Measurements from ENCODE around the gene JMJD6.
"Not testable (repeated sequence)": the region's sequence is repeated elsewhere in the genome, so short reads cannot be mapped to it uniquely, and the experiment has no call there.

Gene JMJD6

GRCh38 chr17:76716839-76717215 lies 9.6 kb downstream of the JMJD6 start:
- H3K36me3 ChIP-seq (ENCODE audit: control insufficient read depth, insufficient read depth, low read length) = peaks cover 32% of the 10 kb centered on the region
- peaks cover under 1% of the 10 kb centered on the region for H3K27me3 ChIP-seq (ENCODE audit: control insufficient read depth, insufficient read depth, low read length, poor library complexity, severe bottlenecking)
- H3K4me1 ChIP-seq (ENCODE audit: control insufficient read depth, insufficient read depth, low read length) = no peaks in the 10 kb centered on the region
- no peak overlapping the region for H3K27ac ChIP-seq (ENCODE audit: insufficient read depth, low read depth, low read length, poor library complexity, severe bottlenecking)
- 95 to 97% methylated on average over 5 to 6 of the region's 6 CpGs for WGBS, 2 experiments
- H3K9me3 ChIP-seq (ENCODE audit: control insufficient read depth, low read length) = no peaks in the 10 kb centered on the region
- no peak overlapping the region for H3K4me3 ChIP-seq (ENCODE audit: insufficient read depth, low read depth, low read length)

- no peaks in the 10 kb centered on the region for H3K9me3 ChIP-seq (ENCODE audit: control insufficient read depth, low read length)
- no peak overlapping the region for H3K27ac ChIP-seq (ENCODE audit: insufficient read depth, low read depth, low read length, poor library complexity, severe bottlenecking)
- peaks cover 32% of the 10 kb centered on the region for H3K36me3 ChIP-seq (ENCODE audit: control insufficient read depth, insufficient read depth, low read length)
- no peak overlapping the region for H3K4me3 ChIP-seq (ENCODE audit: insufficient read depth, low read depth, low read length)
- WGBS, 2 experiments = 95 to 96% methylated on average over 13 of the region's 13 CpGs
- peaks cover 3% of the 10 kb centered on the region for H3K4me1 ChIP-seq (ENCODE audit: control insufficient read depth, insufficient read depth, low read length)
- H3K27me3 ChIP-seq (ENCODE audit: control insufficient read depth, insufficient read depth, low read length, poor library complexity, severe bottlenecking) = peaks cover 3% of the 10 kb centered on the region
Observed at GRCh38 chr17:76716146-76716838, 10.1 kb downstream of the JMJD6 start.

- WGBS, 2 experiments = 97 to 100% methylated on average over 2 of the region's 2 CpGs
- Histone ChIP-seq H3K27me3 (ENCODE audit: control insufficient read depth, insufficient read depth, low read length, poor library complexity, severe bottlenecking) (peaks cover 3% of the 10 kb centered on the region), H3K9me3 (ENCODE audit: control insufficient read depth, low read length) (no peaks in the 10 kb centered on the region), H3K4me1 (ENCODE audit: control insufficient read depth, insufficient read depth, low read length) (peaks cover 7% of the 10 kb centered on the region), H3K36me3 (ENCODE audit: control insufficient read depth, insufficient read depth, low read length) (peaks cover 29% of the 10 kb centered on the region), H3K4me3 (ENCODE audit: insufficient read depth, low read depth, low read length) (no peak overlapping the region), H3K27ac (ENCODE audit: insufficient read depth, low read depth, low read length, poor library complexity, severe bottlenecking) (no peak overlapping the region)
Observed at GRCh38 chr17:76715496-76715830, 10.9 kb downstream of the JMJD6 start.

- Histone ChIP-seq H3K36me3 (ENCODE audit: control insufficient read depth, insufficient read depth, low read length) (peaks cover 24% of the 10 kb centered on the region), H3K4me3 (ENCODE audit: insufficient read depth, low read depth, low read length) (no peak overlapping the region), H3K27ac (ENCODE audit: insufficient read depth, low read depth, low read length, poor library complexity, severe bottlenecking) (no peak overlapping the region), H3K9me3 (ENCODE audit: control insufficient read depth, low read length) (no peaks in the 10 kb centered on the region), H3K4me1 (ENCODE audit: control insufficient read depth, insufficient read depth, low read length) (peaks cover 8% of the 10 kb centered on the region), H3K27me3 (ENCODE audit: control insufficient read depth, insufficient read depth, low read length, poor library complexity, severe bottlenecking) (peaks cover 8% of the 10 kb centered on the region)
- 38 to 40% methylated on average over 4 of the region's 4 CpGs for WGBS, 2 experiments
Observed at GRCh38 chr17:76714822-76715495, 11.4 kb downstream of the JMJD6 start.

- Histone ChIP-seq H3K36me3 (ENCODE audit: control insufficient read depth, insufficient read depth, low read length) (peaks cover 20% of the 10 kb centered on the region), H3K9me3 (ENCODE audit: control insufficient read depth, low read length) (no peaks in the 10 kb centered on the region), H3K27me3 (ENCODE audit: control insufficient read depth, insufficient read depth, low read length, poor library complexity, severe bottlenecking) (peaks cover 14% of the 10 kb centered on the region), H3K27ac (ENCODE audit: insufficient read depth, low read depth, low read length, poor library complexity, severe bottlenecking) (no peak overlapping the region), H3K4me3 (ENCODE audit: insufficient read depth, low read depth, low read length) (no peak overlapping the region), H3K4me1 (ENCODE audit: control insufficient read depth, insufficient read depth, low read length) (peaks cover 13% of the 10 kb centered on the region)
- 89 to 90% methylated on average over 5 of the region's 5 CpGs for WGBS, 2 experiments
Observed at GRCh38 chr17:76714336-76714735, 12.1 kb downstream of the JMJD6 start.

- H3K4me3 ChIP-seq (ENCODE audit: insufficient read depth, low read depth, low read length) = no peak overlapping the region
- H3K4me1 ChIP-seq (ENCODE audit: control insufficient read depth, insufficient read depth, low read length) = peaks cover 18% of the 10 kb centered on the region
- H3K27ac ChIP-seq (ENCODE audit: insufficient read depth, low read depth, low read length, poor library complexity, severe bottlenecking) = no peak overlapping the region
- H3K36me3 ChIP-seq (ENCODE audit: control insufficient read depth, insufficient read depth, low read length) = peaks cover 15% of the 10 kb centered on the region
- H3K9me3 ChIP-seq (ENCODE audit: control insufficient read depth, low read length) = no peaks in the 10 kb centered on the region
- H3K27me3 ChIP-seq (ENCODE audit: control insufficient read depth, insufficient read depth, low read length, poor library complexity, severe bottlenecking) = peaks cover 20% of the 10 kb centered on the region
- WGBS, 2 experiments = 95 to 96% methylated on average over 7 of the region's 7 CpGs
Observed at GRCh38 chr17:76713765-76714164, 12.6 kb downstream of the JMJD6 start.

GRCh38 chr17:76712321-76712720 lies 14.1 kb downstream of the JMJD6 start:
- not testable (repeated sequence) for H3K4me3 ChIP-seq (ENCODE audit: insufficient read depth, low read depth, low read length); H3K36me3 ChIP-seq (ENCODE audit: control insufficient read depth, insufficient read depth, low read length); H3K27ac ChIP-seq (ENCODE audit: insufficient read depth, low read depth, low read length, poor library complexity, severe bottlenecking); H3K9me3 ChIP-seq (ENCODE audit: control insufficient read depth, low read length)
- H3K27me3 ChIP-seq (ENCODE audit: control insufficient read depth, insufficient read depth, low read length, poor library complexity, severe bottlenecking) = peaks cover 30% of the 10 kb centered on the region
- H3K4me1 ChIP-seq (ENCODE audit: control insufficient read depth, insufficient read depth, low read length) = peaks cover 26% of the 10 kb centered on the region
- WGBS, 2 experiments = 87 to 94% methylated on average over 7 of the region's 7 CpGs

GRCh38 chr17:76710863-76711611 lies 15.4 kb downstream of the JMJD6 start, which contains the start of gene MXRA7:
MXRA7 (minus strand) TSS chr17:76710965; CDS start chr17:76710946, 19 bp downstream.
- whole genome bisulfite sequencing, 2 experiments = 6 to 8% methylated on average over 55 to 56 of the region's 56 CpGs
- H3K27ac ChIP-seq (ENCODE audit: insufficient read depth, low read depth, low read length, poor library complexity, severe bottlenecking) = no peak within 1 kb of the TSS

GRCh38 chr17:76709951-76710862 lies 16.2 kb downstream of the JMJD6 start:
- Histone ChIP-seq H3K4me3 (ENCODE audit: insufficient read depth, low read depth, low read length) (peak overlapping the region; percentile 50), H3K27me3 (ENCODE audit: control insufficient read depth, insufficient read depth, low read length, poor library complexity, severe bottlenecking) (peaks cover 30% of the 10 kb centered on the region), H3K4me1 (ENCODE audit: control insufficient read depth, insufficient read depth, low read length) (peaks cover 26% of the 10 kb centered on the region)
- 2 to 3% methylated on average over 40 to 42 of the region's 79 CpGs for WGBS, 2 experiments
- H3K27ac ChIP-seq (ENCODE audit: insufficient read depth, low read depth, low read length, poor library complexity, severe bottlenecking); H3K9me3 ChIP-seq (ENCODE audit: control insufficient read depth, low read length); H3K36me3 ChIP-seq (ENCODE audit: control insufficient read depth, insufficient read depth, low read length): not testable (repeated sequence)

More at GRCh38 chr17:76710863-76711611, 15.4 kb downstream of the JMJD6 start, which contains the start of gene MXRA7:
- Histone ChIP-seq H3K4me1 (ENCODE audit: control insufficient read depth, insufficient read depth, low read length) (peaks cover 26% of the 10 kb centered on the region), H3K4me3 (ENCODE audit: insufficient read depth, low read depth, low read length) (peak within 1 kb of the TSS; percentile 50), H3K9me3 (ENCODE audit: control insufficient read depth, low read length) (no peaks in the 10 kb centered on the region), H3K27me3 (ENCODE audit: control insufficient read depth, insufficient read depth, low read length, poor library complexity, severe bottlenecking) (peaks cover 30% of the 10 kb centered on the region), H3K36me3 (ENCODE audit: control insufficient read depth, insufficient read depth, low read length) (no peaks in the 10 kb centered on the region)
